Nephron progenitor cell (in vitro differentiated cells): ENCODE results near the gene DMD.

ENCODE experiments used
- DNase-seq: peaks from one replicate; pipeline ENCODE4 v3.0.0; 2021
- H3K27ac Mint-ChIP-seq: 2 replicates; pipeline ENCODE4 v1.8.0; 2021; ENCODE audit warnings: mild to moderate bottlenecking, moderate library complexity, mixed read lengths
- H3K27me3 Mint-ChIP-seq: 2 replicates; pipeline ENCODE4 v1.8.0; 2021; ENCODE audit warnings: mild to moderate bottlenecking, low read depth, mixed read lengths; ENCODE audit not compliant: poor library complexity
- H3K36me3 Mint-ChIP-seq: 2 replicates; pipeline ENCODE4 v1.8.0; 2021; ENCODE audit warnings: low read depth, mixed read lengths
- H3K4me1 Mint-ChIP-seq: 2 replicates; pipeline ENCODE4 v1.8.0; 2021; ENCODE audit warnings: mixed read lengths
- H3K4me3 Mint-ChIP-seq: 2 replicates; pipeline ENCODE4 v1.8.0; 2021; ENCODE audit warnings: mild to moderate bottlenecking, moderate library complexity, mixed read lengths
- H3K9me3 Mint-ChIP-seq: 2 replicates; pipeline ENCODE4 v1.8.0; 2021; ENCODE audit warnings: mild to moderate bottlenecking, moderate library complexity, mixed read lengths
- CTCF ChIP-seq: fragments of 200-600 bp; sonication (generic); IDR thresholded peaks from 2 replicates; pipeline ENCODE4 v1.5.0; 2021; ENCODE audit warnings: antibody characterized with exemption

The DMD gene

GRCh38 chrX:31851761-31852160 is 1359.6 kb downstream of the DMD start:
- Mint-ChIP-seq H3K36me3 (no peaks in the 10 kb centered on the region), H3K4me3 (no peak overlapping the region), H3K4me1 (no peaks in the 10 kb centered on the region), H3K9me3 (peaks cover 18% of the 10 kb centered on the region), H3K27ac (no peak overlapping the region), H3K27me3 (no peaks in the 10 kb centered on the region)
- no peak for TF ChIP-seq CTCF
- no peak for DNase-seq

- peaks cover 3% of the 10 kb centered on the region for H3K27me3 Mint-ChIP-seq
- no peaks in the 10 kb centered on the region for H3K36me3 Mint-ChIP-seq
- H3K9me3 Mint-ChIP-seq: peaks cover 17% of the 10 kb centered on the region
- no peak for DNase-seq
- no peak for TF ChIP-seq CTCF
- no peak overlapping the region for H3K4me3 Mint-ChIP-seq
- no peaks in the 10 kb centered on the region for H3K4me1 Mint-ChIP-seq
- H3K27ac Mint-ChIP-seq: no peak overlapping the region
These were observed 1363.6 kb downstream of the DMD start for GRCh38 chrX:31847773-31848172.

- peaks cover 15% of the 10 kb centered on the region for H3K9me3 Mint-ChIP-seq
- peaks cover 3% of the 10 kb centered on the region for H3K27me3 Mint-ChIP-seq
- H3K36me3 Mint-ChIP-seq: no peaks in the 10 kb centered on the region
- no peak overlapping the region for H3K27ac Mint-ChIP-seq
- no peak overlapping the region for H3K4me3 Mint-ChIP-seq
- no peaks in the 10 kb centered on the region for H3K4me1 Mint-ChIP-seq
- no peak for DNase-seq
- no peak for TF ChIP-seq CTCF
These were observed 1366.3 kb downstream of the DMD start for GRCh38 chrX:31845003-31845402.

- H3K27ac Mint-ChIP-seq: no peak overlapping the region
- DNase-seq: no peak
- H3K9me3 Mint-ChIP-seq: peaks cover 8% of the 10 kb centered on the region
- TF ChIP-seq CTCF: no peak
- H3K36me3 Mint-ChIP-seq: no peaks in the 10 kb centered on the region
- H3K4me1 Mint-ChIP-seq: no peaks in the 10 kb centered on the region
- no peak overlapping the region for H3K4me3 Mint-ChIP-seq
- H3K27me3 Mint-ChIP-seq: no peaks in the 10 kb centered on the region
These were observed 1372.7 kb downstream of the DMD start for GRCh38 chrX:31838617-31839016.

- Mint-ChIP-seq H3K4me3 (no peak overlapping the region), H3K9me3 (peaks cover 10% of the 10 kb centered on the region), H3K36me3 (no peaks in the 10 kb centered on the region), H3K27ac (no peak overlapping the region), H3K4me1 (no peaks in the 10 kb centered on the region), H3K27me3 (no peaks in the 10 kb centered on the region)
- TF ChIP-seq CTCF: no peak
- DNase-seq: no peak
These were observed 1373.8 kb downstream of the DMD start for GRCh38 chrX:31837445-31838049.

GRCh38 chrX:31836479-31836878 is 1374.9 kb downstream of the DMD start:
- Mint-ChIP-seq H3K36me3 (no peaks in the 10 kb centered on the region), H3K27ac (no peak overlapping the region)
- DNase-seq: no peak

More at GRCh38 chrX:31836479-31836878, 1374.9 kb downstream of the DMD start:
- Mint-ChIP-seq H3K27me3 (no peaks in the 10 kb centered on the region), H3K9me3 (peaks cover 10% of the 10 kb centered on the region), H3K4me1 (no peaks in the 10 kb centered on the region), H3K4me3 (no peak overlapping the region)
- no peak for TF ChIP-seq CTCF
